NK-92 treated with Interleukin-12 subunit alpha and Interleukin-12 subunit beta, amount 100 ng/mL, for 24 hours (cell line): ENCODE measurements around the gene SYNGR2.
"Not testable (repeated sequence)": the region's sequence is repeated elsewhere in the genome, so short reads cannot be mapped to it uniquely, and the experiment has no call there.

Source experiments
- DNase-seq: peaks from one replicate; lab custom pipeline; 2025; lab: John Stamatoyannopoulos, UW

SYNGR2 gene

GRCh38 chr17:78130090-78130436 is 38.3 kb upstream of the SYNGR2 start:
- no peak for DNase-seq

- peak; percentile 78 for DNase-seq
Observed at GRCh38 chr17:78130437-78131101, 37.8 kb upstream of the SYNGR2 start, which contains the start of gene TMC8. TMC8 (plus strand) TSS chr17:78130771; CDS start chr17:78131589, 818 bp downstream.

GRCh38 chr17:78131172-78132083 is 37.0 kb upstream of the SYNGR2 start:
- peak; percentile 57 for DNase-seq

GRCh38 chr17:78132084-78132676 is 36.2 kb upstream of the SYNGR2 start:
- peak; percentile 47 for DNase-seq

GRCh38 chr17:78132767-78133178 is 35.6 kb upstream of the SYNGR2 start:
- DNase-seq: no peak

GRCh38 chr17:78133179-78133951 is 35.0 kb upstream of the SYNGR2 start:
- DNase-seq: no peak

- no peak for DNase-seq
Observed at GRCh38 chr17:78133971-78134898, 34.1 kb upstream of the SYNGR2 start.

GRCh38 chr17:78134899-78135385 is 33.4 kb upstream of the SYNGR2 start:
- DNase-seq: no peak

- DNase-seq: no peak
Observed at GRCh38 chr17:78135858-78136500, 32.4 kb upstream of the SYNGR2 start.

- DNase-seq: no peak
Observed at GRCh38 chr17:78137392-78138203, 30.8 kb upstream of the SYNGR2 start.

GRCh38 chr17:78138204-78139060 is 29.9 kb upstream of the SYNGR2 start:
- DNase-seq: no peak

- not testable (repeated sequence) for DNase-seq
Observed at GRCh38 chr17:78139861-78140168, 28.6 kb upstream of the SYNGR2 start.

GRCh38 chr17:78140169-78141051 is 28.0 kb upstream of the SYNGR2 start:
- peak; percentile 72 for DNase-seq

- no peak for DNase-seq
Observed at GRCh38 chr17:78141437-78142118, 26.8 kb upstream of the SYNGR2 start.

- DNase-seq: no peak
Observed at GRCh38 chr17:78142119-78142861, 26.1 kb upstream of the SYNGR2 start.
